NCI-H2196 (cell line): ENCODE results near the gene UROD.
"Not testable (repeated sequence)": the region's sequence is repeated elsewhere in the genome, so short reads cannot be mapped to it uniquely, and the experiment has no call there.

Source experiments
- DNase-seq: peaks from one replicate; lab custom pipeline; 2025; ENCODE audit not compliant: unreplicated experiment; lab: John Stamatoyannopoulos, UW

The UROD gene

DNA sequence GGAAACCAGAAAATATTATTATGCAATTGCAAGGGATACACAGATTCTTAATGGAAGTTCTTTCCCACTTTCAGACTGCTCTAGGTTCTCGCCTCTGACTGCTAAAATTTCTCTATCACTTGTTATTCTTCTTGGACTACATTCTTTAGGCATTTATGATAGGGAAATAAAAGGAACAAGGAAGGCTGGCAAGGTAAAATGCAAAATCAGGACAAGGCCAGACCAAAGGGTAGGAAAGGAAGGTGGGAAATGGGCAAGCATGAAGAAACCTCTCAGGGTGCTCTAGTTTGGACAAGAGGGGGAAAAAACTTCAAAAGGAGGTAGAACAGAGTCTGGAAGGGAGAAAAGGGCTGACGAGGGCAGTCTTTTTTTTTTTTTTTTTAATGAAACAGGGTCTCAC, 26.2 kb downstream of the UROD start:
- DNase-seq: no peak

DNA sequence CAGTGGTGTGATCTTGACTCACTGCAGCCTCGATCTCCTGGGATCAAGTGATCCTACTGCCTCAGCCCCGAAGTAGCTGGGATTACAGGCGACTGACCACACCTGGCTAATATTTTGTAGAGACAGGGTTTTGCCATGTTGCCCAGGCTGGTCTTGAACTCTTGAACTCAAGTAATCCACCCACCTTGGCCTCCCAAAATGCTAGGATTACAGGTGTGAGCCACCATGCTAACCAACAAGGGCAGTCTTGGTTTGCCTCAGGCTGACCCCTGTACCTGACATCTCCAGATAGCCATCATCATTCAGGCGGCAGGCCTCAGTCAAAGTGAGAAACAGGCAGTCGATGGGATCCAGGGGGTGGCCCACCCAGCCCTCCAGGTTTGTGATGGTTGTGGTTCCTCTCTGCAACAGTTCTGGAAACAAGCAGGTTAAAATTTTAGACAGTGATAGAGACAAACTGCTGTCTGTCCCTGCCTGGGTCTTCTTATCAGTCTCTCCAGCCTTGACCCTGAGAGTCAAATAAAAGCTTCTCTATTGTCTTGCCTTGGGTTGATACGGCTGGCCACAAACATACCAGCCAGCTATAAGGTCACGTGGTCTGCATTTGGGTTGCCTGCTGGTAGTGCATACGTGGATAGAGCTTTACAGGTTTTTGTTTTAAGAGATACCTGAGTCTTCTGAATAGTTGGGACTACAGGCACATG, 26.8 kb downstream of the UROD start:
- no peak for DNase-seq

DNA sequence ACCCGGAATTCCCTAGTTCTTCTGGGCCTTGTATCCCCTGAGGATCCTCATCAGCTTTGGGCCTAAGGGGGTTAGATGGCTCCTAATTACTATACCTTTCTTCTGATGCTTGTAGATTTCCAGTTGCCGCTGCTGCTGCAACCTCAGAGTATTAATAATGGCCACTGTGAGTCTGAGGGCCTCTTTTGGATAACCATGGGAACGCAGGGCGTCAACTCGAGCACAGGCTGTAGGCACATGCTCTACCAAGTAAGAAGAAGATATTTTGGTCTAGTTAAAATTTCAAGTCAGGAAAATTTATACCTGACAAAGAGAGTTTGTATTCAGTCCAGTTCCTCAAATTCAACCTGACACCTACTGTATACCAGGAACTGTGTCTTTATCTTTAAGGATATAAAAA, 28.2 kb downstream of the UROD start:
- DNase-seq: no peak

DNA sequence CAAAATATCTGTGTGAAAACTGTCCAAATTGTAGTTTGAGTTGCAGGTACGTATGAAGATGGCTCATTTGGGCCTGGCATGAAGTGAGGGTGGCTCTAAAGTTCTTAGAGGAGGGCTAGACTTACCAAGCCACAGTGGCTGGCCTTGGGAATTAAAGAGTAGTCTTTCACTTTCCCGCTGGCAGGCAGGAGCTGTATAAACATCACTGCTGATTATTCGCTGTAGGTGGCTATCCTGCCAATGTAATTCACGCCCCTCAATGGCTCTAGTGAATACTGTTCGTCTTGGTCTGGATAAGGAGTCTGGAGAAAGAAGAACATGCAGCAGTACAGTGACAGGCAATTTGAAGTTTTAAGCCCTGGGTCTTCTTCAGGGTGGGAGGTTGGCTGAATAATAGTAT, 31.0 kb downstream of the UROD start:
- DNase-seq: no peak

- DNase-seq: no peak
Observed at GRCh38 chr1:45044916-45045315, 32.9 kb downstream of the UROD start.

DNA sequence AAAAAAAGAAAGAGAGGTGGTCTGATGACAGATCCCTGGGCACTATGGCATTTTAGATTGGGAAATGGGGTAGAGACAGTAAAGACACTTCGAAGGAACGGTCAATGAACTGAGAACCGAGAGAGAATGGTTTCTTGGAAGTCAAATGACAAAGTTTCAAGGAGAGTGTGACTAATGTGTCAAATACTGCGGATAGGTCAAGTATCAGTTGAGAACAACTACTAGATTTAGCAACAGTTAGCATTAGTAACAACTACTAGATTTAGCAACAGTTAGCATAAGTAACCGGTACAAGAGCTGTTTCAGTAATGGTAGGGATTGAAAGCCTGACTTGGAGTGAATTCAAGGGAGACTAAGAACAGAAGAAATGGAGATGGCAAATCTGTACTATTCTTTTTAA, 35.0 kb downstream of the UROD start:
- no peak for DNase-seq

- no peak for DNase-seq
Observed at GRCh38 chr1:45051005-45051772, 39.1 kb downstream of the UROD start.

DNA sequence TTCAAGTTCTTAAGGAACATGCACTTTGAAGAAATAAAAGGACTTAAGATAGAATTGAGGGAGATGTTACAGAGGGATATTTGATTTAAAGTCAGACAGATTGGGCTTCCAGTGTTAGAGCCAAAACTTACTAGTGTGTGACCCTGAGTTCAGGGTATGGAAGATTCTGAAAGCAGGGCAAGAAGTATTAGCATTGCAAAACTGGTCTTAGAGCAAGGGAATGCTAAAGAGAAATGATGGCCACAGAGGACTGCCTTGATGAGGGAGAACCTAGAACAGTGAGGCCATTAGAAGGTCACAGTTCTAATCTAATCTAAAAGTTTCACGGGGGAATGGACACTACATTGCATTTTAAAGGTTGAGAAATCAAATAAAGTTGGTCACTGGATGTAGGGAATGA, 45.5 kb downstream of the UROD start:
- DNase-seq: no peak

GRCh38 chr1:45059829-45060228, 47.8 kb downstream of the UROD start:
- no peak for DNase-seq

- not testable (repeated sequence) for DNase-seq
Observed at GRCh38 chr1:45062463-45062862, 50.4 kb downstream of the UROD start.

GRCh38 chr1:45065083-45065482, 53.0 kb downstream of the UROD start:
- no peak for DNase-seq
